NCI-H2227 treated with DMSO at 0.1 percent for 48 hours (cell line): Measurements from ENCODE around the gene SLC5A12.

Source experiments
- DNase-seq: peaks from one replicate; lab custom pipeline; 2025; lab: John Stamatoyannopoulos, UW

SLC5A12 gene, protein sequence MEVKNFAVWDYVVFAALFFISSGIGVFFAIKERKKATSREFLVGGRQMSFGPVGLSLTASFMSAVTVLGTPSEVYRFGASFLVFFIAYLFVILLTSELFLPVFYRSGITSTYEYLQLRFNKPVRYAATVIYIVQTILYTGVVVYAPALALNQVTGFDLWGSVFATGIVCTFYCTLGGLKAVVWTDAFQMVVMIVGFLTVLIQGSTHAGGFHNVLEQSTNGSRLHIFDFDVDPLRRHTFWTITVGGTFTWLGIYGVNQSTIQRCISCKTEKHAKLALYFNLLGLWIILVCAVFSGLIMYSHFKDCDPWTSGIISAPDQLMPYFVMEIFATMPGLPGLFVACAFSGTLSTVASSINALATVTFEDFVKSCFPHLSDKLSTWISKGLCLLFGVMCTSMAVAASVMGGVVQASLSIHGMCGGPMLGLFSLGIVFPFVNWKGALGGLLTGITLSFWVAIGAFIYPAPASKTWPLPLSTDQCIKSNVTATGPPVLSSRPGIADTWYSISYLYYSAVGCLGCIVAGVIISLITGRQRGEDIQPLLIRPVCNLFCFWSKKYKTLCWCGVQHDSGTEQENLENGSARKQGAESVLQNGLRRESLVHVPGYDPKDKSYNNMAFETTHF

DNA sequence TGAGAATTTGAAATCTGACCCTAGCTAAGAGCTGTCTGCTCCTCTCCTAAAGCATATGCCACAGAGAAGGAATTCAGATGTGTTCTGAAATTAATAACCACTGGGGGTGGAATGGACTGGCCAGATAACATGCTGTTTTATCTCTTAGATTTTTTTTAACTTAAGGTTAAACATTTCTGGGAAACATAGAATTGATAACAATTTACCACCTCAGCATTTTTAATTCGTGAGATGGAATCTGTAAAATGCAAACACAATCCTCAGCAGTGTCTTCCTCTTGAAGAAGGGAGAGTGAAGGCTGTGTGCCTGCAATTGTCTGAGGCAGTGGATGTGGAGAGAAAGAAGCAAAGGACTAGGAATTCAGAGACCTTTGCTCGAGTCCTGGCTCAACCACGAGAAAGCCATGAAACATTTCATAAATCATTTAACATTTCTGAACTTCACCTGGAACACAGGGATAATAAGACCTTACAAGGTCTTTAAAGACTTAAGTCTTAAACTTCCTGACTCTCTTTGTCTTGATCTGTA, at the start of gene SLC5A12:
SLC5A12 (minus strand) TSS at position 113 of the 528 bp plus-strand sequence. CDS start 346 bp downstream, outside the sequence.
- no peak for DNase-seq

DNA sequence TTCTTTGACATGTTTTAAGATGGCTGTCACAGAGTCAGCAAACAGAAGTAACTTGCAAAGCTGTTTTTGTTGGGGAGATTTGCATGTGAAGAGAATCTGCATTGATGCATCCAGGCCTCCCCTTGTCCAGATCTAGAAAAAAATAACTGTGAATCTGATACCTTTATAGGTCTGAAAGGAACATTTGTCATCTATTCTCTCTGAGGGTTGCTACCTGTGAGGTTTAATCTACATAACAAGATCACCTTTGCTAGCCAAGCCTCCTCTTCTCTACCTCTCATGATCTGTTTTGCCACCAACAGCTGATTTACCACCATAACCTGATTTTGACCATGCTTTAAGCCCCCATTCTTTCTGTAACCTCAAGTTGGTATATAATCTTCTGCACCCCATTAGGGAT, 47.2 kb upstream of the SLC5A12 start:
- no peak for DNase-seq

DNA sequence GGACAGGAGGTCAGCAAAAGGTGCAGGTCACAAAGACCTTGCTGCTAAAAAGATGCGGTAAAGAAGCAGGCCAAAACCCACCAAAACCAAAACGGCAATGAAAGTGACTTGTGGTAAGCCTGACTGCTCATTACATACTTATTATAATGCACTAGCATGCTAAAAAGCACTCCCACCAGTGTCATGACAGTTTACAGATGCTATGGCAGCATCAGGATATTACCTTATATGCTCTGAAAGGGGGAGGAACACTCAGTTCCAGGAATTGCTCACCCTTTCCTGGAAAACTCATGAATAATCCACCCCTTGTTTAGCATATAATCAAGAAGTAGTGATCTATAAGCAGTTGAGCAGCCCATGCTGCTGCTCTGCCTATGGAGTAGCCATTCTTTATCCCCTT, 45.2 kb upstream of the SLC5A12 start:
- DNase-seq: no peak

DNA sequence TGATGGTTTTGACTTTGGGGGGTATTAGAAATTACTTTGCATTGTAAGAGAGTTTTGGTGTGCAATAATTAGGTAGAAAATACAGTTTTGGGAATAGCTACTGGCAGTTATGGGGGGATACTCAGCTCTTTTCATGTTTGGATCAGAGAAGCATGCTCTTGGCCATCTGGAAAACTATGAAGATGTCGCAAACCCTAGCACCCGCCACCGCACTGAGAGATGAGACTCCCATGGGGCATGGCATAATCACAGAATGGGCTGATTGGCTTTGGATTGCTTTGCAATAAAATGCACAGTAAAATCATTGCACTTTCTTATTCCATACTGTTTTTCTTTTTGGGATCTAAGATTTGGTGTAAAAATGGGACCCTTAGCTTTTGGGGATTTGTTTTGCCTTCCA, 43.5 kb upstream of the SLC5A12 start:
- no peak for DNase-seq

DNA sequence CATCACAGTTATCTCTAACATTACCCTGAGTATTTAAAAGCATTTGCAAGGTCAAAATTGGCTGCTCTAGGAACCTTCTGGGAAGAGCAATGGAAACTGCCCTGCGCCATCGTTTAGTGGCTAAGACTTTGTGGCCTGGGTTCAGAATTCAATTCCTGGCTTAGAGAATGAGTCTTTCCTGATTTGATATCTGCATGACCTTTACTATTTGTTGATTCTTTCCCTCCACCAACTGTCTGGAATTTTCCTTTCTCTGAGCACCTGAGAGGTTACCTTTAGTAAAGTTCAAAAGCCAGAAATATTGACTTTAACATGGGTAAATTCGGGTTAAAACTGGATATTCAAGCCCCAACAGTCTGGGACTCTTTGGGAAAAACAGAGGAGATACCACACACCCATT, 43.0 kb upstream of the SLC5A12 start:
- DNase-seq: no peak

DNA sequence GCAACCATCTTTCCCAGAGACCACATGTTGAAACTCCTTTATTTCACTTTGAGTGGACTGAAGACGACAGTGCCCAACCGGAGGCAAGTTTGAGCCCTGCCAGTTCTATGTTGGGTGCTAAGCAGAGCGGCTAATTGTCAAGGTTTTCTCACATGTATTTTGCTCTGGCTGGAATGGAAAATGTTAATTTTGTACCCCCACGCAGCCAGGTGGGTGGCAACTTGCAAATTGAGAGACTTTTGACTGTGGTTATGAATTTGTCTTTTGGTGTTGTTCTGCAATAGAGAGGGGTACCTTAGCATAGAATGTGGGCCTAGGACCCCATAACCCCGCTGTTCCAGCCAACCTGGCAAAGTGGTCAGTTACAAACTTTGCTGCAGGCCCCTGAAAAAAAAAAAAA, 42.5 kb upstream of the SLC5A12 start:
- no peak for DNase-seq

DNA sequence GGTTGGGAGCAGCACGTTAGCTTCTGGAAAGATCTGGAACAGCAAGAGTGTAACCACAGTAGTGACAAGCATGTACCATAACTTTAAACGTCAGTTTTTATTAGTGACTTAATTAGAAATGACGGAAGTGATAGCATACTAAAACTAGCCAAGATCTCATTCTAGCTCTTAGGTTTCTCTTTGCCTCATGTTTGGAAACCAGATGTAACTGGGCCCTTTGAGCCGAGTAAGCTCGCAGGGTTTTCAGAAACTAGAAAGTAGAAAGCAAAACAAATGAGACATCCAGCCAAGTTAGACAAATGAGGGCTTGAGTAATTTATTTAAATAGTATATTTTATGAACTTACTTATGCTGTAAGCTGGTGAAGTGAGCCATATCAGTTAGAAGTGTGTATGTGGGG, 40.2 kb upstream of the SLC5A12 start:
- DNase-seq: no peak

DNA sequence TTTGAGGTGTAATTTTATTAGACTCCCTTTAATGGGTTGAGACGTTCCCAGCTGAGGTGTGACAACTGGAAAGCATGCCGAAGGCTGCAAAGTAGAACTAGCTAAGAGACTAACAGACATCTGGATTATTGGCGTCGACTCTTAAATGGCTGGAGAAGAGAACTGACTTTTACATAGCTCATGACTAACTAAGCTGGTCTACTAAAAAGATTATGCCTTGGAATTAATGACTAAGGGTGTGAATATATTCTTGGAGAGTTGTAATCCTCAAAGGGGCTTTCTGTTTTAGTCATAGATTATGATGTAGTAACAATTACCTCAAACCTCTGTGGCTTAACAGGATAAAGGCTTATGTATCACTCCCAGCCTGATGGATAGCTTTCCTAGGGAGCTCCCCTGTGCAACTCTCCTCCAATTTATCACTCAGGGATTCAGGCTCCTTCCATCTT, 39.5 kb upstream of the SLC5A12 start:
- no peak for DNase-seq

DNA sequence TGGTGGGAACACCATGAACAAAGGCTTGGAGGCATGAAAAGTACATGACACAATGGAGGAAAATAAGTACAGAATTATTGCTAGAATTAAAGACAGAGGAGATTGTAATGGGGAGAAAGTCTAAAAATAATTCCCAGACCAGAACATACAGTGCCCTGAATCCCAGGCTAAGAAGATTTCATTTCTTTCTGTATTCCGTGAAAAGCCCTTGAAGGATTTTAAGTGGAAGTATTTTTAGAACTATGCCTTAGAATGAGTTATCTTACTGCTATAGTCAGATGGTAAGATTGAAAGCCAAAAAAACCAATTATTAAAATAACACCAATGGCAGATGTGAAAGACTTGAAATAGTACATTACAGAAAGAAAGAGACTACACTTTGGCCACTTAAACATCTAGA, 36.1 kb upstream of the SLC5A12 start:
- peak; percentile 25 for DNase-seq

DNA sequence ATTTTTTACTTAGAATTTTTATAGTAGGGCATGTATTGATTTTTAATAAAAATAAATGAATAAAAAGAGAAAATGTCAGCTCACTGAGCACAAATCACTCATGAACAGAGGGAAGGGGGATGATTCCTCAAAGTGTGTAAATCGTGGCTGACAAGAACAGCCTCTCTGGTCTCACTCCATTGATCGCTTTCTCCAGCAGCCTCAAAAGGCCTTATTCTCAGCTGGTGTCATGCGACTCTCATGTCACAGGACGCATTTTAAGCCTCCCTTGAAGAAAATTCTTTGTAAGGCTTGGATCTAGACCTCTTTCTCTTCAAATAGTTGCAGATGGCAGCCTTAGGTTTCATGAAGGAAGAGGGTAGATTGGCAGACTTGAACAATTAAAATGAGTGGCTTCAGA, 33.9 kb upstream of the SLC5A12 start:
- DNase-seq: no peak

DNA sequence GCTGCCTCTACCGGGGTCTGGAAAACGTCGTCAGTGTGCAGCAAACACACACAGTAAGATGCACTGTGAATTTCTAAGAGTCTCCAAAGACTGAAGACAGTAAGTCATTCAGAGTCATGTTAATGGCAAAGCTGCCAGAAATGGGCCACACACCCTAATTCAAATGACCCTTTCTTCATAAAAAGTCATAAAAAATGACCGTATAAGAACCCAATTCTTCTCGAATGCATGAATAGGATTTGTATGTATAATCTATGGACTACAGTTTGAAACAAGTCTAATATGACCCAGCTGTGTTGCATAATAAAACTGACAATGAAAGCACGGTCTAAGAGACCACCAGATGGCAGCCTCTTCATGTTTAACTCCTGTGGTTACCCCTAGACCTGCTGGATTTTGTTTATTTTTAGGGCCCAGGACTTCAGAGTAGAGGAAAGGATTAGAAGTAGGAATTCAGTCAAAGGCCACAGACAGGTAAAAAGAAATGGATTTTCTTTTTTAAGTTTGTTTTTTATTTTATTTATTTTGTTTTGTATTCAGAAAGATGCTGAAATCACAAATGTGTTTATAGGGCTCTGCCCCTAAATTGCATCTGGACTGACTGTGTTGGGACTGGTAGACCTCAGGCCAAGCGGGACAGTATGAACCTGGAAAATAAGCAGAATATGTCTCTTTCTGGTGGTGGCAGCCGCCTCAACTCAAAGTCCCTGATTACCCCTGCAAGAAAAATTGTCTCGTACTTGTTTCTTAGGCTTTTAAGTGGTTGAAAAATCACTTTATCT, 32.1 kb upstream of the SLC5A12 start:
- DNase-seq: peak; percentile 75

DNA sequence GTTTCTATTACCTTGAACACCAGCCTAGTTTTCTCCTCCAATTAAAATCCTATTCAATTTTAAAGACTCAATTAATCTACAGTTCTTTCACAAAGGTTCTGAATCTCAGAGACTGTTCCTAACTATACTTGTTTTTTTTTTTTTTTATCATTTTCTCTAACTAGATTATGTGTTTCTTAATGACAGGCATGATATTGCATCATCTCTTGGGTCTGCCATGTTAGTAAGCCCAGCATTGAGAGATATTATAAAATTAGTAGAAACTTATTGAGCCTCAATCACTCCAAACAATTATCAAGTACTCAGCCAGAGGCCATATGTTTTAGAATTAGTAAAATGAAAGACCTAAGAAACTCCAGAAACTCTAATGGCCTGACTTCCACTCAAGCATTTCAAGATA, 28.1 kb upstream of the SLC5A12 start:
- DNase-seq: no peak

DNA sequence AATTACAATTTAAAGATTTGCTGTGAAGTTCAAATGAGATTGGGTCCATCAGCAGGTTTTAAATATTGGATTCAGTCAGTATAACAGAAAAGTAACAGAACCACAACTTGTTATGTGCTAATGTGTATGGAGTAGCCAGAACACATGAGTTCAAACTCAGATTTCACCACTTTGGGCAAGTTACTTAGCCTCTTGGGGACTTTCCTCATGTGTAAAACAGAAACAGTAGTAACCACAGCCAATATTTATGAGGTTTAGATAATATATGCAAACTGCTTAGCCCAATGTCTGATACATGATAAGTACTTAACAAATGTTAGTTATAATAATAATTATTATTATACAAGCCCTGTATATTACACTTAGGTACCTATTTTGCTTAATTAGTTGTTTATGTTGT, 21.8 kb upstream of the SLC5A12 start:
- no peak for DNase-seq

DNA sequence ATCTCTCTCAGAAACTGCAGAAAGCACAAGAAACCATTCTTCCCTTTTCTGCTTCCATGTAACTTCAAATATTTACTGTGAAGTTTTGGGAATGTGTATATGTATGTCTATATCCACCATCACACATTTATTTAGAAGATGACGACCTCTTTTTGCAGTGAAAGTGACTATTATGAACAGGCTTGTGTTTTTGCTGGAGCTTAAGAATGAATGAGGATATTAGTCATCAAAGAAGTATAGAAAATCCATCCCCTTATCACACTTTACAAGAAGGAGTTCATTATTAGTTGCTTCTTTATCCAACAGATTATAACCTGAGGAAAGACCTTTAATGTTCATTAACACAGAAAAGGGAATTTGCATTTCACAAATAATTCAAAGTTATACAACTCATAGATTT, 21.1 kb upstream of the SLC5A12 start:
- no peak for DNase-seq

DNA sequence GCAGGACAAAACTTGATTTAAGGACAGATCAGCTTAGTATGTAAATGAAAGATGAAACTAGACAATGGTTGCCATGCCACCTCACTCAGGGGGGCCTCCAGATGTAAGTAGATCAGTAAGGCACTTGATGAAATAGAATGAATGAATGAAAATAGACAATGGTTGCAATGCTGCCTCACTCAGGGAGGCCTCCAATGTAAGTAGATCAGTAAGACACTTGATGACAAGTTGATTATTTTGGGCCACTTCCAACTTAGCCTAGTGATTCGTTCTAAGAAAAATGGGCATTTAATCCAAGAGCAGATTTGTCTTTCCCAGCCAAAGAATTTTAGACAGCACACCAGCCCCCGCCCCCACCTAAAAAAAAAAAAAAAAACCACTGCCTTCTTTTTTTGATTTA, 19.2 kb upstream of the SLC5A12 start:
- DNase-seq: no peak

DNA sequence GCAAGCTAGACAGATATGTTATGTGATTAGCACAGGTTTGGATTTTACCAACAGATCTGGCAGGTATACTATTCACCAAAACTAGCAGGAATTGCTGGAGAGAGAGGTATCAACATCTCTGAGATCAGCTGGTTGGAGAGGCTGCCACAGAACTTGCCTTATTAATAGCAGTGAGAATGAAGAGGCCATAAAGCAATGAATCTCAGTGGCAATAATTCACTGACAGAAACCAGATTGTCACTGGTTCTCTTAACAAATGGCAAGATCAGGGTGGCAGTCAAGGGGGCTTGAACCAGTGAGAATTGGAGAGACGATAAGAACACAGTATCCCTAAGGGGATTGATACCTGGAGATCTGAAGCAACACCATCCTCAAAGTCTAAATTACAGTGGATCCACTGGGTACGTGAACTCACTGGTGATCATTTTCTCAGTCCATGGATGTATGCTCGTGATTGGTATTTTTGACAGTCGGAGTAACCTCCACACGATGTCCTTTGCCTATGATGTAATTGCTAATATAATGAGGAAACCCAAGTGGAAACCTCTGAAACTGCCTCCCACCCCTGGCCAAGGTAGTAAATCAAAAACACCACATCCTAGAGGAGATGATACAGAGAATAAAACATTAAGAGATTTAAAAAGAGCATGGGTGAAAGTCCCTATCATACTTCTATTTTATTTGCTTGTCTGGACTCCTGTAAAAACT, 17.7 kb upstream of the SLC5A12 start:
- DNase-seq: no peak

DNA sequence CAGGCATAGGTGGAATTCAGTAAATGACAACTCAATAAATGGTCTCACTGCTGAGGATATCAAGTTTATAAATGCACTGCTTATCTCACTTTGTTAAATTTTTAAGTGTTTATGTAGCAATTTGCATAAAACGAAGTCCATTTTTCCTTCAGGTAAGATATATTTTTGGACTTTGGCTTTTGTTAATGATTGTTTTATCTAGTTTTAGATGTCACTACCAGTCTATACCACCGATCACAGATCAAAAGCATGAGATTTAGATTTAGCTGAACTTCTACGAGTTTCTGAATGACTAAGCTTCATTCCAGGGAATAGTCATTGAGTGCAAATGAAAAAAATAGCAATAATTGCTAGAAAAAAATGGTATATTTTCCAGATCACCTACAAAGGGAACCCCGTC, 12.8 kb upstream of the SLC5A12 start:
- DNase-seq: no peak

DNA sequence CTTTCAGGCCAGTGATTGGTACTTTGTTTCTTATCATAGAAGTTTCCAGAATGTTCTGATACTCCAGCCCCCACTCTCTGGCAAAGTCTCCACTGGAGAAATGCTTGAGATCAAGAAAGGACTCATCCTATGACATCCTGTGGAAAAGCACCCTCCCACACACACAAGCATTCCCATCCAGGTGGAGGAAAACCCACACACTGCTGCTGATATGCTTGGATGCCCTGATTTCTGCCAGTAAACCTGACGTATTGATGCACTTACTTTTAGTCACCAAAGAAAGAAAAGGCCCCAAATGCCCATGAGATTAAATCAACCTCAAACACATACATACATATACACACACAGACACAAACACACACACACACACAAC, 9.2 kb upstream of the SLC5A12 start:
- no peak for DNase-seq

DNA sequence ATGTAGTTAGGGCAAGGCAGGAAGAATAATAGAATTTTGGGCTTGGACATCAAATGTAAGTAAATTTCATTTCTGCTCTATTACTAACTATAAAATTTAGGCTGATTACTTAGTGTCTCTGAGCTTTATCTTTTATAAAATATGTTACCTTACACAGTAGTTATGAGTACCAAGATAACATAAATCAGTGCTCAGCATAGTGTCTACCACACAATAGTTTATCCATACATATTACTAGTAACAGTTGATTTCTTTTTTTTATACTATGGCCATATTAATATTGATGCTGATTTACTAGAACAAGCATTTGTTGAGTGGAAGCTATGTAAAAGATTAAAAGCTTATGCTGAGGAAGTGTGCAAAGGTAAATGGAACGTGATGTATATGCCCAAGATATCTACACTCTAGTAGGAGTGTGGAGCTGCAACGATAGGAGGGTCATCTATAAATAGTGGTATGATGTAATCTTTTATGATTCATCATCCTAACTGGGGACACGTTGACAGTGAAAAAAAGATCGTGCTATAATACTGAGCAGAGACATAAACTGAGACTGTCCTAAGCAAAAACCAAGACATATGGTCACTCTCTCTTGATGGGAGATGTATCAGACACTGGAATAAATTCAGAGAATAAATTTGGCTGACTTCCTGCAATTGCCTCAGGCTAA, 8.7 kb upstream of the SLC5A12 start:
- DNase-seq: no peak

DNA sequence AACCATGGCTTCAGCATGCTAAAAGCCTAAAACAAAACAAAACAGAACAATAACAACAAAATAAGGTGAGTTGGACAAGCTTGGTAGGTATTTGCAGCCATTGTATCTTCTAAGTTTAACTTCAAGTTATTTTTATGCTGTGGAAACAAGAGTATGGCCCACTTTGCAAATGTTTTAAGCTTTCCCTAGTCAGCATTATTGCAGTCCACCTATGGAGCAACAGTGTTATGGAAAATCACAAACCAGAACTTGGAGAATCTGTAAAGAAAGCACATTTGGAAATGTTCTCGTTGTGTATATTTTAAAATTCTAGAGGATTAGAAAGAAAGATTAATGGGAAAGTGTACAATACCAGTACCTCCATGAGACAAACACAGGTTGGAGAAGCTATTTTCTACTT, 7.4 kb upstream of the SLC5A12 start:
- no peak for DNase-seq

DNA sequence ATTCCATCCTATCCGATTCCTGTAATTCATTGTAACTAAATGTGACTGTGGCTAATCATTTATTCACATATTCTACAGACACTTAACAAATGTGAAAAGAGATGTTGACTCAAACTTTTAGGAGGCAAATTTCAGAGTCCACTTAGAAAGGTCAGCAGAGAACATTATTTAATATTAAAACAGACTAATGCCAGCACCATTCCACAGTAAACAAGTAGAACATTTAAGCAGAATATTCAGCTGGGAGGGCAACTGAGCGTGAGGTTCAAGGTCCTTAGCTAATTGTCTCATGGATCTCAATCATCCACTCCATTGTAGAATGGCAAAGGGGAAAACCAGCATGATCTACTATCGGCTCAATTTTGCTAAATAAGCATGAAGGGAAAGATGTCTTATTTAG, 5.1 kb upstream of the SLC5A12 start:
- no peak for DNase-seq

DNA sequence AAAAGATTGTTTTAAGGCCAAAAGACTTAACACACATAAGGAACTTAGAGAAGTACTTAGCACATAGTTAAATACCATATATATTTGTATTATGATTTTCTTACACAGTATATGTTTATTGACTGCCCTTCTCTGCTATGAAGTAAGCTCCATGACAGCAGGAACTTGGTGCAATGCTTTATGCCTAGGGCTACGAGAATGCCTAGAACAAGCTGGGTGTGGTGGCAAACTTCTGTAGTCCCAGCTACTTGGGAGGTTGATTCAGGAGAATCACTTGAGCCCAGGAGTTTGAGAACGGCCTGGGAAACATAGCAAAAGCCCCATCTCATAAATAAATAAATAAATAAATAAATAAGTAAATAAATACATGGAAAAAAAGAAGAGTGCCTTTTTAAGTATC, 1.9 kb downstream of the SLC5A12 start:
- DNase-seq: no peak
